ENCODE results near the gene PRG2. TPM values are rescaled to one million over a fixed set of nuclear protein-coding genes. Genes with fewer than 3 reads are reported as not detected.

Gene PRG2
- total RNA-seq, 1 experiment from 2014 or later, result 0.57 TPM

GRCh38 chr11:57399972-57400578 lies 9.6 kb upstream of the PRG2 start (continued):
- TF ChIP-seq PRDM15 (CRISPR knock-in tag; IDR thresholded peaks at IDR 0.05) (no peak), SOX15 (CRISPR knock-in tag; IDR thresholded peaks at IDR 0.05) (no peak)

GRCh38 chr11:57399221-57399620 lies 8.8 kb upstream of the PRG2 start:
- no peak for DNase-seq (ENCODE audit: low spot score)
- CTCF ChIA-PET, result interaction anchor here (0.6 to 1.2 kb wide), 2 partner anchors 59 to 471 kb away, joined by 3 read pairs; no protein-coding TSS in a partner anchor
- H3K9me3 Mint-ChIP-seq, result no peaks in the 10 kb centered on the region
- H3K4me1 Mint-ChIP-seq, result no peaks in the 10 kb centered on the region
- TF ChIP-seq NR1H2 (CRISPR knock-in tag; IDR thresholded peaks at IDR 0.05), result no peak
- TF ChIP-seq ZBTB21 (CRISPR knock-in tag; IDR thresholded peaks at IDR 0.05; ENCODE audit: borderline replicate concordance), result no peak
- no peak for TF ChIP-seq NR3C1 (CRISPR knock-in tag; conservative IDR thresholded peaks at IDR 0.05; ENCODE audit: low read depth)
- TF ChIP-seq PRDM15 (CRISPR knock-in tag; IDR thresholded peaks at IDR 0.05), result no peak
- TF ChIP-seq PRRX2 (CRISPR knock-in tag; IDR thresholded peaks at IDR 0.05), result no peak
- no peak for TF ChIP-seq KAT7 (CRISPR knock-in tag; IDR thresholded peaks at IDR 0.05; ENCODE audit: borderline replicate concordance)
- no peak for TF ChIP-seq NFE2L1 (CRISPR knock-in tag; IDR thresholded peaks at IDR 0.05)
- TF ChIP-seq EMX1 (CRISPR knock-in tag; IDR thresholded peaks at IDR 0.05), result no peak
- H3K36me3 Mint-ChIP-seq, result no peaks in the 10 kb centered on the region
- POLR2A ChIA-PET, result no interaction called here
- H3K4me3 Mint-ChIP-seq, result no peak overlapping the region
- ATAC-seq, result no peak
- peaks cover 9% of the 10 kb centered on the region; the same call in 1 of the 2 replicates for H3K27me3 Mint-ChIP-seq (ENCODE audit: low read depth)
- H3K27ac Mint-ChIP-seq, result no peak overlapping the region

- Mint-ChIP-seq H3K9me3 (no peaks in the 10 kb centered on the region), H3K4me3 (no peak overlapping the region), H3K36me3 (no peaks in the 10 kb centered on the region), H3K27ac (no peak overlapping the region), H3K4me1 (no peaks in the 10 kb centered on the region), H3K27me3 (ENCODE audit: low read depth) (peaks cover 7% of the 10 kb centered on the region)
- ChIA-PET CTCF (no interaction called here), POLR2A (no interaction called here)
- TF ChIP-seq NR1H2 (CRISPR knock-in tag; IDR thresholded peaks at IDR 0.05) (no peak), PREB (CRISPR knock-in tag; IDR thresholded peaks at IDR 0.05; ENCODE audit: borderline replicate concordance) (no peak), PRDM15 (CRISPR knock-in tag; IDR thresholded peaks at IDR 0.05) (no peak), JAZF1 (CRISPR knock-in tag; IDR thresholded peaks at IDR 0.05) (no peak), ZBTB43 (CRISPR knock-in tag; IDR thresholded peaks at IDR 0.05) (no peak), GRHL2 (CRISPR knock-in tag; IDR thresholded peaks at IDR 0.05; ENCODE audit: insufficient replicate concordance, severe bottlenecking) (no peak)
- no peak for DNase-seq (ENCODE audit: low spot score)
- no peak for ATAC-seq
Observed at GRCh38 chr11:57397394-57397990, 7.0 kb upstream of the PRG2 start.

Data from WTC11 (cell line).